Ovary (tissue), 9 donors: Measurements from ENCODE around the gene AADACL4. TPM values are rescaled to one million over a fixed set of nuclear protein-coding genes. Genes with fewer than 3 reads are reported as not detected.
"Not testable (repeated sequence)": the region's sequence is repeated elsewhere in the genome, so short reads cannot be mapped to it uniquely, and the experiment has no call there.

Source experiments
- DNase-seq, 5 donors: peaks; one replicate each; pipeline ENCODE4 v3.0.0-alpha.2; 2019 to 2020
- H3K27ac ChIP-seq, 2 donors: fragments of 200-600 bp; one replicate each; pipeline versions ENCODE4 v1.5.1 to v1.8.0; 2019 to 2022
- H3K27me3 ChIP-seq: fragments of 200-600 bp; one replicate; pipeline ENCODE4 v1.8.0; 2022
- H3K36me3 ChIP-seq: fragments of 200-600 bp; sonication (generic); one replicate; pipeline ENCODE4 v1.5.1; 2019
- H3K4me1 ChIP-seq: one replicate; pipeline ENCODE4 v1.8.1; 2013; ENCODE audit warnings: mild to moderate bottlenecking, moderate library complexity; ENCODE audit not compliant: insufficient read depth
- H3K4me3 ChIP-seq: fragments of 200-600 bp; sonication (generic); one replicate; pipeline ENCODE4 v1.5.1; 2017
- H3K9me3 ChIP-seq, 2 donors: fragments of 200-600 bp in 1 of 2; sonication (generic) in 1 of 2; one replicate each; pipeline versions ENCODE4 v1.5.1 to v1.8.1; 2013 to 2019; ENCODE audit warnings: mild to moderate bottlenecking in 1 of 2, moderate library complexity in 1 of 2
- CTCF ChIP-seq, 3 donors: fragments of 450-650 bp in 2 of 3; fragments of 200-600 bp in 1 of 3; IDR thresholded peaks; one replicate each; pipeline versions ENCODE4 v1.5.1 to v1.8.0; 2016 to 2022; ENCODE audit warnings: antibody characterized with exemption in 3 of 3, mild to moderate bottlenecking in 1 of 3
- EP300 ChIP-seq: sonication (generic); formaldehyde crosslinking; IDR thresholded peaks from one replicate; pipeline ENCODE4 v1.6.1; 2017; ENCODE audit warnings: antibody characterized with exemption
- POLR2A ChIP-seq: fragments of 450-650 bp; IDR thresholded peaks from one replicate; pipeline ENCODE4 v1.6.1; 2017; ENCODE audit warnings: antibody characterized with exemption, mild to moderate bottlenecking, moderate library complexity
- WGBS, 3 donors: extraction: QIAGEN DNeasy Blood & Tissue Kit in 1 of 3; methylation state at CpG; one replicate each; pipeline versions ENCODE4 v1.1.5 to v1.1.7; 2013 to 2017; 5-methylcytosine and 5-hydroxymethylcytosine counted together
- intact Hi-C, 4 donors: fragments of 100-400 bp; cut with DNase I; formaldehyde crosslinking; loops; one replicate each; pipeline versions ENCODE4 v1.11.0 to v1.15.1; 2022 to 2023
- polyA plus RNA-seq, 2 donors: library from polyadenylated mRNA; stranded (reverse); fragments of 200-250 nt in 1 of 2; fragments of 350-450 nt in 1 of 2; fragmentation: Illumina TruSeq in 1 of 2; extraction: RNeasy Lipid Tissue Mini Kit (QIAGEN cat#74804) in 1 of 2; gene quantifications; one replicate each; pipeline ENCODE4 v1.2.3, GENCODE V29; 2013 to 2014
- total RNA-seq, 7 donors: library from RNA; depleted of rRNA in 2 of 7; stranded (reverse); fragments of >200 nt in 2 of 7; fragmentation: NEBNext Ultra II Directional in 3 of 7; extraction: Animal tissue kit (Norgen Biotek cat#: 25700) in 3 of 7; gene quantifications; one replicate each; pipeline versions ENCODE4 v1.1.0 to v1.2.4, GENCODE V29; 2016 to 2023
- donor health status: DM: no; HTN: no; CAD: no; lungs with moderate emphysema.
- donor health status: DM: no; HTN: no; CAD: no.
- donor health status: Bipolar disorder and iron deficiency.
- donor health status: DM: yes; HTN: yes; CAD: no.
- donor health status: DM: no; HTN: no; CAD: no.
- donor health status: DM: yes; HTN: yes; CAD: no.

Gene AADACL4
- total and polyA plus RNA-seq, 9 donors: 0.38 TPM; not detected in 8

DNA sequence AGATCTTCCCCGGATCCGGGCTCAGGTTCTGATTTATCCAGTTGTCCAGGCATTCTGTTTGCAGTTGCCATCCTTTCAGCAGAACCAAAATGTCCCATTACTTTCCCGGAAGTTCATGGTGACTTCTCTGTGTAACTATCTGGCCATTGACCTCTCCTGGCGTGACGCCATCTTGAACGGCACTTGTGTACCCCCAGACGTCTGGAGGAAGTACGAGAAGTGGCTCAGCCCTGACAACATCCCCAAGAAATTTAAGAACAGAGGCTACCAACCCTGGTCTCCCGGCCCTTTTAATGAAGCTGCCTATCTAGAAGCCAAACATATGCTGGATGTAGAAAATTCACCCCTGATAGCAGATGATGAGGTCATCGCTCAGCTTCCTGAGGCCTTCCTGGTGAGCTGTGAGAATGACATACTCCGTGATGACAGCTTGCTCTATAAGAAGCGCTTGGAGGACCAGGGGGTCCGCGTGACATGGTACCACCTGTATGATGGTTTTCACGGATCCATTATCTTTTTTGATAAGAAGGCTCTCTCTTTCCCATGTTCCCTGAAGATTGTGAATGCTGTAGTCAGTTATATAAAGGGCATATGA, 22.4 kb downstream of the AADACL4 start:
- no peak overlapping the region for H3K27ac ChIP-seq
- no peak overlapping the region for H3K4me3 ChIP-seq
- peak in 1 of 5 donors; percentile 21 for DNase-seq
- H3K9me3 ChIP-seq: no peaks in the 10 kb centered on the region
- H3K27me3 ChIP-seq: no peaks in the 10 kb centered on the region
- WGBS, 3 donors: 72 to 80% (median 78%) methylated on average over 15 of the region's 15 CpGs
- intact Hi-C loops: no loop called here
- H3K4me1 ChIP-seq: no peaks in the 10 kb centered on the region
- H3K36me3 ChIP-seq: no peaks in the 10 kb centered on the region
- TF ChIP-seq POLR2A (no peak), CTCF (IDR thresholded peaks at IDR 0.05) (no peak), EP300 (no peak)

- no peak for TF ChIP-seq POLR2A
- no peak for TF ChIP-seq CTCF (IDR thresholded peaks at IDR 0.05)
- no peak for TF ChIP-seq EP300
- Histone ChIP-seq H3K9me3 (no peaks in the 10 kb centered on the region), H3K4me3 (no peak overlapping the region), H3K4me1 (no peaks in the 10 kb centered on the region), H3K36me3 (no peaks in the 10 kb centered on the region), H3K27me3 (no peaks in the 10 kb centered on the region), H3K27ac (no peak overlapping the region)
- no peak for DNase-seq
- intact Hi-C loops: no loop called here
- 71 to 81% (median 74%) methylated on average over 3 of the region's 3 CpGs for WGBS, 3 donors
Measured at GRCh38 chr1:12669529-12670068, 25.7 kb downstream of the AADACL4 start.

DNA sequence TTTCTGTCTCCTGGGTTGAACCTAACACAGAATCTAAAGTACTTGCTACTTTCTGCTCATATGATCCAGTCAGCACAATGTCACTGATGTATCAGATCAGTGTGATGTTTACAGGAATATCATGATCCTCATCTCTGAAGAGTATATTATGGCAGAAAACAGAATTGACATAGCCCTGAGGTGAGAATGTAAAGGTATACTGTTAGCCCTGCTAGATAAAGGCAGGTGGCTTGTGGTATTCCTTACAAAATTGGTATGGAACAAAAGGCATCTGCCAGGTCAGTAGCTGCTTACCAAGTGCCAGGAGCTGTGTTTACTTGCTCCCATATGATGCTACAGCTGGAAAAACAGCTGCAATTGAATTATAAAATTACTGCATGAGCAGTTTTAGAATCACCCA, 30.5 kb downstream of the AADACL4 start:
- Histone ChIP-seq H3K4me1 (no peaks in the 10 kb centered on the region), H3K9me3 (no peaks in the 10 kb centered on the region), H3K4me3 (no peak overlapping the region), H3K36me3 (no peaks in the 10 kb centered on the region), H3K27ac (no peak overlapping the region), H3K27me3 (no peaks in the 10 kb centered on the region)
- TF ChIP-seq CTCF (IDR thresholded peaks at IDR 0.05): no peak
- TF ChIP-seq EP300: no peak
- TF ChIP-seq POLR2A: no peak
- intact Hi-C loops: no loop called here
- no peak for DNase-seq

GRCh38 chr1:12676122-12676521, 32.2 kb downstream of the AADACL4 start:
- intact Hi-C loops, H3K4me3 ChIP-seq, H3K4me1 ChIP-seq, DNase-seq, H3K27ac ChIP-seq, H3K27me3 ChIP-seq, H3K9me3 ChIP-seq, H3K36me3 ChIP-seq: not testable (repeated sequence)
- 80 to 86% (median 81%) methylated on average over 4 of the region's 4 CpGs for WGBS, 3 donors

GRCh38 chr1:12677565-12677964, 33.7 kb downstream of the AADACL4 start:
- H3K4me1 ChIP-seq: no peaks in the 10 kb centered on the region
- DNase-seq: no peak
- no peak overlapping the region for H3K4me3 ChIP-seq
- TF ChIP-seq POLR2A (no peak), EP300 (no peak), CTCF (IDR thresholded peaks at IDR 0.05) (no peak)
- intact Hi-C loops: no loop called here
- 75 to 84% (median 82%) methylated on average over 1 of the region's 1 CpG for WGBS, 3 donors
- no peaks in the 10 kb centered on the region for H3K36me3 ChIP-seq
- H3K9me3 ChIP-seq: no peaks in the 10 kb centered on the region
- H3K27me3 ChIP-seq: no peaks in the 10 kb centered on the region
- no peak overlapping the region for H3K27ac ChIP-seq
